HEK293T (cell line): ENCODE results near the gene DHCR7.

Experiments used
- CTCF ChIA-PET: fragments of 350-600 bp; formaldehyde crosslinking; extraction: SDS; loops from one replicate; lab custom pipeline; 2021; ENCODE audit warnings: antibody characterized with exemption, inconsistent platforms; lab: Yijun Ruan, JAX
- POLR2A ChIA-PET: fragments of 350-600 bp; formaldehyde crosslinking; extraction: SDS; loops from one replicate; lab custom pipeline; 2020; ENCODE audit warnings: antibody characterized with exemption, inconsistent platforms; lab: Yijun Ruan, JAX
- DNase-seq: peaks from one replicate; pipeline ENCODE4 v3.0.0; 2012; ENCODE audit warnings: mixed read lengths; ENCODE audit errors: extremely low spot score
- ARNT ChIP-seq: fragments of 450-650 bp; IDR thresholded peaks from 2 replicates; pipeline ENCODE4 v1.6.1; 2017; ENCODE audit warnings: mild to moderate bottlenecking
- BHLHE40 ChIP-seq: fragments of 450-650 bp; IDR thresholded peaks from 2 replicates; pipeline ENCODE4 v1.6.1; 2016; ENCODE audit warnings: mild to moderate bottlenecking, moderate library complexity, borderline replicate concordance
- CTBP1 ChIP-seq: fragments of 450-650 bp; IDR thresholded peaks from 2 replicates; pipeline ENCODE4 v1.6.1; 2016; ENCODE audit warnings: borderline replicate concordance
- ELF4 ChIP-seq: fragments of 450-650 bp; IDR thresholded peaks from 2 replicates; pipeline ENCODE4 v1.6.1; 2017; ENCODE audit warnings: antibody characterized with exemption
- FOXA1 ChIP-seq: fragments of 450-650 bp; IDR thresholded peaks from 2 replicates; pipeline ENCODE4 v1.6.1; 2016; ENCODE audit warnings: mild to moderate bottlenecking
- FOXK2 ChIP-seq: fragments of 450-650 bp; IDR thresholded peaks from 2 replicates; pipeline ENCODE4 v1.6.1; 2016; ENCODE audit warnings: mild to moderate bottlenecking
- FOXM1 ChIP-seq: fragments of 450-650 bp; IDR thresholded peaks from 2 replicates; pipeline ENCODE4 v1.6.1; 2017; ENCODE audit warnings: mild to moderate bottlenecking, borderline replicate concordance
- HDGF ChIP-seq: fragments of 450-650 bp; IDR thresholded peaks from 2 replicates; pipeline ENCODE4 v1.6.1; 2017; ENCODE audit warnings: antibody characterized with exemption, borderline replicate concordance
- L3MBTL2 ChIP-seq: fragments of 450-650 bp; conservative IDR thresholded peaks from 2 replicates; pipeline ENCODE4 v1.6.1; 2016; ENCODE audit warnings: mild to moderate bottlenecking
- LEF1 ChIP-seq: fragments of 450-650 bp; IDR thresholded peaks from 2 replicates; pipeline ENCODE4 v1.6.1; 2017; ENCODE audit warnings: mild to moderate bottlenecking, borderline replicate concordance
- NFRKB ChIP-seq: fragments of 450-650 bp; IDR thresholded peaks from 2 replicates; pipeline ENCODE4 v1.6.1; 2016; ENCODE audit warnings: mild to moderate bottlenecking, moderate library complexity
- PKNOX1 ChIP-seq: fragments of 450-650 bp; IDR thresholded peaks from 2 replicates; pipeline ENCODE4 v1.6.1; 2016
- SP1 ChIP-seq: fragments of 450-650 bp; IDR thresholded peaks from 2 replicates; pipeline ENCODE4 v1.6.1; 2017
- SUZ12 ChIP-seq: fragments of 450-650 bp; IDR thresholded peaks from 2 replicates; pipeline ENCODE4 v1.6.1; 2016; ENCODE audit warnings: mild to moderate bottlenecking
- TARDBP ChIP-seq: fragments of 450-650 bp; IDR thresholded peaks from 2 replicates; pipeline ENCODE4 v1.6.1; 2016
- ZNF384 ChIP-seq: fragments of 450-650 bp; IDR thresholded peaks from 2 replicates; pipeline ENCODE4 v1.6.1; 2016

DHCR7 gene

GRCh38 chr11:71443736-71444445, 4.3 kb downstream of the DHCR7 start:
- no peak for DNase-seq
- CTCF ChIA-PET = no interaction called here
- POLR2A ChIA-PET = no interaction called here
- no peak for TF ChIP-seq FOXM1
- no peak for TF ChIP-seq ZNF384
- TF ChIP-seq TARDBP = no peak
- TF ChIP-seq SP1 = no peak
- TF ChIP-seq CTBP1 = no peak
- TF ChIP-seq L3MBTL2 = no peak
- TF ChIP-seq HDGF = no peak
- TF ChIP-seq NFRKB = no peak
- TF ChIP-seq ARNT = no peak
- no peak for TF ChIP-seq FOXA1
- TF ChIP-seq FOXK2 = no peak
- TF ChIP-seq BHLHE40 = no peak
- TF ChIP-seq PKNOX1 = no peak
- TF ChIP-seq LEF1 = no peak
- TF ChIP-seq ELF4 = no peak
- no peak for TF ChIP-seq SUZ12

GRCh38 chr11:71442880-71443279, 5.3 kb downstream of the DHCR7 start:
- ChIA-PET CTCF (no interaction called here), POLR2A (no interaction called here)
- no peak for DNase-seq
- TF ChIP-seq LEF1 = no peak
- TF ChIP-seq FOXK2 = no peak
- TF ChIP-seq FOXA1 = no peak

- ChIA-PET CTCF (no interaction called here), POLR2A (no interaction called here)
- no peak for DNase-seq
- no peak for TF ChIP-seq ELF4
- TF ChIP-seq FOXM1 = no peak
- TF ChIP-seq SP1 = no peak
- no peak for TF ChIP-seq ARNT
- no peak for TF ChIP-seq SUZ12
- no peak for TF ChIP-seq PKNOX1
- TF ChIP-seq TARDBP = no peak
- TF ChIP-seq BHLHE40 = no peak
- TF ChIP-seq NFRKB = no peak
- TF ChIP-seq L3MBTL2 = no peak
- TF ChIP-seq FOXA1 = no peak
- TF ChIP-seq FOXK2 = no peak
- TF ChIP-seq CTBP1 = no peak
- TF ChIP-seq ZNF384 = no peak
These were observed 6.1 kb downstream of the DHCR7 start for GRCh38 chr11:71442123-71442522.

GRCh38 chr11:71441251-71441650, 6.9 kb downstream of the DHCR7 start:
- no peak for DNase-seq
- ChIA-PET CTCF (no interaction called here), POLR2A (no interaction called here)
- TF ChIP-seq CTBP1 (no peak), FOXK2 (no peak)

GRCh38 chr11:71440021-71440755, 8.0 kb downstream of the DHCR7 start:
- ChIA-PET CTCF (no interaction called here), POLR2A (no interaction called here)
- TF ChIP-seq NFRKB = no peak
- TF ChIP-seq FOXK2 = no peak
- TF ChIP-seq HDGF = no peak
- no peak for TF ChIP-seq L3MBTL2
- no peak for TF ChIP-seq LEF1
- no peak for TF ChIP-seq ARNT
- no peak for TF ChIP-seq FOXM1
- no peak for TF ChIP-seq ZNF384
- TF ChIP-seq FOXA1 = no peak
- TF ChIP-seq SP1 = no peak
- TF ChIP-seq BHLHE40 = no peak
- TF ChIP-seq SUZ12 = no peak
- TF ChIP-seq TARDBP = no peak
- no peak for TF ChIP-seq ELF4
- TF ChIP-seq CTBP1 = no peak
- no peak for TF ChIP-seq PKNOX1
- no peak for DNase-seq

- no peak for DNase-seq
- TF ChIP-seq L3MBTL2 (no peak), FOXM1 (no peak), TARDBP (no peak), LEF1 (no peak), SUZ12 (no peak), NFRKB (no peak), PKNOX1 (no peak), FOXA1 (no peak), FOXK2 (no peak), SP1 (no peak), ARNT (no peak), CTBP1 (no peak), ZNF384 (no peak), BHLHE40 (no peak), HDGF (no peak), ELF4 (no peak)
- ChIA-PET CTCF (no interaction called here), POLR2A (no interaction called here)
These were observed 9.5 kb downstream of the DHCR7 start for GRCh38 chr11:71438650-71439049.
